ENCODE measurements around the gene CPSF4.

GRCh38 chr7:99453105-99453504 lies 14.4 kb downstream of the CPSF4 start:
- TF ChIP-seq CTCF (IDR thresholded peaks at IDR 0.05; ENCODE audit: low read depth, low read length, poor library complexity, severe bottlenecking) (no peak), EZH2phosphoT487 (IDR thresholded peaks at IDR 0.05; ENCODE audit: borderline replicate concordance, low read length) (no peak)

Data from DOHH2 (cell line).